ENCODE measurements around the gene RPAP3. TPM values are rescaled to one million over a fixed set of nuclear protein-coding genes. Genes with fewer than 3 reads are reported as not detected.

RPAP3 gene
- total and polyA plus RNA-seq, 2 experiments from 2014 or later: 31.4 to 69.9 TPM

DNA sequence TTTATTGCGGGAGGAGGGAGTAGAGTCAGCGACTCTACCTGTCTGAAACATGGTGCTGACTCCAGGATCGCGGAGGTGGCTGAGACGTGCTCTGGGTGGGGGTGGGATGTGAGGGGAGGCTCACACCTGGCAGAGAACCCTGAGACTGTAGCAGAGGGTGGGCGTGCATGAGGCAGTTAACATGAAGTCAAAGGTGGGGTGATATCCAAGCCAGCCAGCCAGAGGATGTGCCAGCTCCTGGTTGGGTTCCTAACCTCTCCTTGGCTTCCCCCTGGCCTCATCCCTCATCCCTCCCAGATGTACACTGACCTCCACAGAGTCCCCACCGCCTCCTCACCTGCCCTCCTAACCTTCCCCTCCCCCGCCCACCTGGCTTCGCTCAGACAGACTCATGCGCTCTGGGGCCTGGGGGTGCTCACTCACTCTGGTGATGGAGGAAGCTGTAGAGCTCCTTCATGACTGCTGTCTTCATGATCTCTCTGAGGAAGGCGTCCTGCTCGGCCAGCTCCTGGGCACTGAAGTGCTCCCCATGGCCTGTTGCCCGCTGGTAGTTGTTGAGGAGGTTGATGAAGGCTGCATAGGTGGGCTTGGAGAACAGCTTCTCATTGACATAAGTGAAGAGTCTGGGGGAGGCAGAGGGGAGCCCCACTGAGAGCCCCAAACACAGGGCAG is 10.2 kb upstream of the RPAP3 start:
- no peak for DNase-seq (ENCODE audit: low spot score)
- Mint-ChIP-seq H3K27me3 (ENCODE audit: insufficient read depth, low read depth, poor library complexity) (peaks cover 18% of the 10 kb centered on the region), H3K36me3 (ENCODE audit: low read depth) (no peaks in the 10 kb centered on the region), H3K4me3 (no peak overlapping the region), H3K27ac (no peak overlapping the region), H3K9me3 (no peaks in the 10 kb centered on the region), H3K4me1 (peaks cover 26% of the 10 kb centered on the region)
- no peaks in the 10 kb centered on the region for H3K79me2 ChIP-seq (replicated peaks; ENCODE audit: insufficient read depth)
- TF ChIP-seq STAT1 (IDR thresholded peaks at IDR 0.05; ENCODE audit: unreplicated experiment) (no peak), CREB1 (CRISPR knock-in tag; IDR thresholded peaks at IDR 0.05; ENCODE audit: low read depth) (no peak), EZH2phosphoT487 (IDR thresholded peaks at IDR 0.05; ENCODE audit: unreplicated experiment) (no peak), POLR2AphosphoS5 (IDR thresholded peaks at IDR 0.05; ENCODE audit: low read depth) (no peak), NANOG (IDR thresholded peaks at IDR 0.05; ENCODE audit: borderline replicate concordance) (no peak), JUNB (IDR thresholded peaks at IDR 0.05; ENCODE audit: unreplicated experiment) (no peak), ZNF114 (CRISPR knock-in tag; IDR thresholded peaks at IDR 0.05) (no peak), EZH2 (IDR thresholded peaks at IDR 0.05; ENCODE audit: low read depth, unreplicated experiment) (no peak), ZNF331 (CRISPR knock-in tag; IDR thresholded peaks at IDR 0.05; ENCODE audit: low read depth) (no peak)
- TF ChIP-seq, protein P1, sequence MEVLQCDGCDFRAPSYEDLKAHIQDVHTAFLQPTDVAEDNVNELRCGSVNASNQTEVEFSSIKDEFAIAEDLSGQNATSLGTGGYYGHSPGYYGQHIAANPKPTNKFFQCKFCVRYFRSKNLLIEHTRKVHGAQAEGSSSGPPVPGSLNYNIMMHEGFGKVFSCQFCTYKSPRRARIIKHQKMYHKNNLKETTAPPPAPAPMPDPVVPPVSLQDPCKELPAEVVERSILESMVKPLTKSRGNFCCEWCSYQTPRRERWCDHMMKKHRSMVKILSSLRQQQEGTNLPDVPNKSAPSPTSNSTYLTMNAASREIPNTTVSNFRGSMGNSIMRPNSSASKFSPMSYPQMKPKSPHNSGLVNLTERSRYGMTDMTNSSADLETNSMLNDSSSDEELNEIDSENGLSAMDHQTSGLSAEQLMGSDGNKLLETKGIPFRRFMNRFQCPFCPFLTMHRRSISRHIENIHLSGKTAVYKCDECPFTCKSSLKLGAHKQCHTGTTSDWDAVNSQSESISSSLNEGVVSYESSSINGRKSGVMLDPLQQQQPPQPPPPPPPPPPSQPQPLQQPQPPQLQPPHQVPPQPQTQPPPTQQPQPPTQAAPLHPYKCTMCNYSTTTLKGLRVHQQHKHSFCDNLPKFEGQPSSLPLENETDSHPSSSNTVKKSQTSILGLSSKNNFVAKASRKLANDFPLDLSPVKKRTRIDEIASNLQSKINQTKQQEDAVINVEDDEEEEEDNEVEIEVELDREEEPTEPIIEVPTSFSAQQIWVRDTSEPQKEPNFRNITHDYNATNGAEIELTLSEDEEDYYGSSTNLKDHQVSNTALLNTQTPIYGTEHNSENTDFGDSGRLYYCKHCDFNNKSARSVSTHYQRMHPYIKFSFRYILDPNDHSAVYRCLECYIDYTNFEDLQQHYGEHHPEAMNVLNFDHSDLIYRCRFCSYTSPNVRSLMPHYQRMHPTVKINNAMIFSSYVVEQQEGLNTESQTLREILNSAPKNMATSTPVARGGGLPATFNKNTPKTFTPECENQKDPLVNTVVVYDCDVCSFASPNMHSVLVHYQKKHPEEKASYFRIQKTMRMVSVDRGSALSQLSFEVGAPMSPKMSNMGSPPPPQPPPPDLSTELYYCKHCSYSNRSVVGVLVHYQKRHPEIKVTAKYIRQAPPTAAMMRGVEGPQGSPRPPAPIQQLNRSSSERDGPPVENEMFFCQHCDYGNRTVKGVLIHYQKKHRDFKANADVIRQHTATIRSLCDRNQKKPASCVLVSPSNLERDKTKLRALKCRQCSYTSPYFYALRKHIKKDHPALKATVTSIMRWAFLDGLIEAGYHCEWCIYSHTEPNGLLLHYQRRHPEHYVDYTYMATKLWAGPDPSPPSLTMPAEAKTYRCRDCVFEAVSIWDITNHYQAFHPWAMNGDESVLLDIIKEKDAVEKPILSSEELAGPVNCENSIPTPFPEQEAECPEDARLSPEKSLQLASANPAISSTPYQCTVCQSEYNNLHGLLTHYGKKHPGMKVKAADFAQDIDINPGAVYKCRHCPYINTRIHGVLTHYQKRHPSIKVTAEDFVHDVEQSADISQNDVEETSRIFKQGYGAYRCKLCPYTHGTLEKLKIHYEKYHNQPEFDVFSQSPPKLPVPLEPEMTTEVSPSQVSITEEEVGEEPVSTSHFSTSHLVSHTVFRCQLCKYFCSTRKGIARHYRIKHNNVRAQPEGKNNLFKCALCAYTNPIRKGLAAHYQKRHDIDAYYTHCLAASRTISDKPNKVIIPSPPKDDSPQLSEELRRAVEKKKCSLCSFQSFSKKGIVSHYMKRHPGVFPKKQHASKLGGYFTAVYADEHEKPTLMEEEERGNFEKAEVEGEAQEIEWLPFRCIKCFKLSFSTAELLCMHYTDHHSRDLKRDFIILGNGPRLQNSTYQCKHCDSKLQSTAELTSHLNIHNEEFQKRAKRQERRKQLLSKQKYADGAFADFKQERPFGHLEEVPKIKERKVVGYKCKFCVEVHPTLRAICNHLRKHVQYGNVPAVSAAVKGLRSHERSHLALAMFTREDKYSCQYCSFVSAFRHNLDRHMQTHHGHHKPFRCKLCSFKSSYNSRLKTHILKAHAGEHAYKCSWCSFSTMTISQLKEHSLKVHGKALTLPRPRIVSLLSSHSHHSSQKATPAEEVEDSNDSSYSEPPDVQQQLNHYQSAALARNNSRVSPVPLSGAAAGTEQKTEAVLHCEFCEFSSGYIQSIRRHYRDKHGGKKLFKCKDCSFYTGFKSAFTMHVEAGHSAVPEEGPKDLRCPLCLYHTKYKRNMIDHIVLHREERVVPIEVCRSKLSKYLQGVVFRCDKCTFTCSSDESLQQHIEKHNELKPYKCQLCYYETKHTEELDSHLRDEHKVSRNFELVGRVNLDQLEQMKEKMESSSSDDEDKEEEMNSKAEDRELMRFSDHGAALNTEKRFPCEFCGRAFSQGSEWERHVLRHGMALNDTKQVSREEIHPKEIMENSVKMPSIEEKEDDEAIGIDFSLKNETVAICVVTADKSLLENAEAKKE (CRISPR knock-in tag; IDR thresholded peaks at IDR 0.05): no peak
- TF ChIP-seq, protein P2, sequence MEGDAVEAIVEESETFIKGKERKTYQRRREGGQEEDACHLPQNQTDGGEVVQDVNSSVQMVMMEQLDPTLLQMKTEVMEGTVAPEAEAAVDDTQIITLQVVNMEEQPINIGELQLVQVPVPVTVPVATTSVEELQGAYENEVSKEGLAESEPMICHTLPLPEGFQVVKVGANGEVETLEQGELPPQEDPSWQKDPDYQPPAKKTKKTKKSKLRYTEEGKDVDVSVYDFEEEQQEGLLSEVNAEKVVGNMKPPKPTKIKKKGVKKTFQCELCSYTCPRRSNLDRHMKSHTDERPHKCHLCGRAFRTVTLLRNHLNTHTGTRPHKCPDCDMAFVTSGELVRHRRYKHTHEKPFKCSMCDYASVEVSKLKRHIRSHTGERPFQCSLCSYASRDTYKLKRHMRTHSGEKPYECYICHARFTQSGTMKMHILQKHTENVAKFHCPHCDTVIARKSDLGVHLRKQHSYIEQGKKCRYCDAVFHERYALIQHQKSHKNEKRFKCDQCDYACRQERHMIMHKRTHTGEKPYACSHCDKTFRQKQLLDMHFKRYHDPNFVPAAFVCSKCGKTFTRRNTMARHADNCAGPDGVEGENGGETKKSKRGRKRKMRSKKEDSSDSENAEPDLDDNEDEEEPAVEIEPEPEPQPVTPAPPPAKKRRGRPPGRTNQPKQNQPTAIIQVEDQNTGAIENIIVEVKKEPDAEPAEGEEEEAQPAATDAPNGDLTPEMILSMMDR (conservative IDR thresholded peaks at IDR 0.05; ENCODE audit: low read depth in 2 of 2): no peak
- TF ChIP-seq, protein P3, sequence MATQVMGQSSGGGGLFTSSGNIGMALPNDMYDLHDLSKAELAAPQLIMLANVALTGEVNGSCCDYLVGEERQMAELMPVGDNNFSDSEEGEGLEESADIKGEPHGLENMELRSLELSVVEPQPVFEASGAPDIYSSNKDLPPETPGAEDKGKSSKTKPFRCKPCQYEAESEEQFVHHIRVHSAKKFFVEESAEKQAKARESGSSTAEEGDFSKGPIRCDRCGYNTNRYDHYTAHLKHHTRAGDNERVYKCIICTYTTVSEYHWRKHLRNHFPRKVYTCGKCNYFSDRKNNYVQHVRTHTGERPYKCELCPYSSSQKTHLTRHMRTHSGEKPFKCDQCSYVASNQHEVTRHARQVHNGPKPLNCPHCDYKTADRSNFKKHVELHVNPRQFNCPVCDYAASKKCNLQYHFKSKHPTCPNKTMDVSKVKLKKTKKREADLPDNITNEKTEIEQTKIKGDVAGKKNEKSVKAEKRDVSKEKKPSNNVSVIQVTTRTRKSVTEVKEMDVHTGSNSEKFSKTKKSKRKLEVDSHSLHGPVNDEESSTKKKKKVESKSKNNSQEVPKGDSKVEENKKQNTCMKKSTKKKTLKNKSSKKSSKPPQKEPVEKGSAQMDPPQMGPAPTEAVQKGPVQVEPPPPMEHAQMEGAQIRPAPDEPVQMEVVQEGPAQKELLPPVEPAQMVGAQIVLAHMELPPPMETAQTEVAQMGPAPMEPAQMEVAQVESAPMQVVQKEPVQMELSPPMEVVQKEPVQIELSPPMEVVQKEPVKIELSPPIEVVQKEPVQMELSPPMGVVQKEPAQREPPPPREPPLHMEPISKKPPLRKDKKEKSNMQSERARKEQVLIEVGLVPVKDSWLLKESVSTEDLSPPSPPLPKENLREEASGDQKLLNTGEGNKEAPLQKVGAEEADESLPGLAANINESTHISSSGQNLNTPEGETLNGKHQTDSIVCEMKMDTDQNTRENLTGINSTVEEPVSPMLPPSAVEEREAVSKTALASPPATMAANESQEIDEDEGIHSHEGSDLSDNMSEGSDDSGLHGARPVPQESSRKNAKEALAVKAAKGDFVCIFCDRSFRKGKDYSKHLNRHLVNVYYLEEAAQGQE (IDR thresholded peaks at IDR 0.05; ENCODE audit: unreplicated experiment): no peak
- TF ChIP-seq, protein P4, sequence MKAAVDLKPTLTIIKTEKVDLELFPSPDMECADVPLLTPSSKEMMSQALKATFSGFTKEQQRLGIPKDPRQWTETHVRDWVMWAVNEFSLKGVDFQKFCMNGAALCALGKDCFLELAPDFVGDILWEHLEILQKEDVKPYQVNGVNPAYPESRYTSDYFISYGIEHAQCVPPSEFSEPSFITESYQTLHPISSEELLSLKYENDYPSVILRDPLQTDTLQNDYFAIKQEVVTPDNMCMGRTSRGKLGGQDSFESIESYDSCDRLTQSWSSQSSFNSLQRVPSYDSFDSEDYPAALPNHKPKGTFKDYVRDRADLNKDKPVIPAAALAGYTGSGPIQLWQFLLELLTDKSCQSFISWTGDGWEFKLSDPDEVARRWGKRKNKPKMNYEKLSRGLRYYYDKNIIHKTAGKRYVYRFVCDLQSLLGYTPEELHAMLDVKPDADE (IDR thresholded peaks at IDR 0.05): no peak
- H3K27ac ChIP-seq (ENCODE audit: low read depth): no peak overlapping the region; the same call in 1 of the 2 replicates
- peaks cover 10% of the 10 kb centered on the region for H3K4me1 ChIP-seq (ENCODE audit: insufficient read depth)
- no peaks in the 10 kb centered on the region; the same call in 1 of the 2 replicates for H3K27me3 ChIP-seq (ENCODE audit: insufficient read depth)
- H2AFZ ChIP-seq: no peak overlapping the region
- 0 out of 2 replicates have a peak, but pooled peaks cover 3% of the 10 kb centered on the region for H3F3A ChIP-seq (replicated peaks; ENCODE audit: low read depth)
- H4K20me1 ChIP-seq (replicated peaks; ENCODE audit: insufficient read depth): no peaks in the 10 kb centered on the region; the same call in 1 of the 2 replicates
- no peak for ATAC-seq
- H3K4me2 ChIP-seq: no peak overlapping the region
- H3K9me2 ChIP-seq (ENCODE audit: insufficient read depth): no peaks in the 10 kb centered on the region
- no peak overlapping the region for H3K4me3 ChIP-seq
- H3K36me3 ChIP-seq (ENCODE audit: insufficient read depth): no peaks in the 10 kb centered on the region

Data from GM23338 (cell line).